HL-60 (cell line): ENCODE data around the gene ADH6.

ENCODE experiments used
- GABPA ChIP-seq: IDR thresholded peaks from 2 replicates; pipeline ENCODE4 v1.6.1; 2012; ENCODE audit warnings: low read depth
- TF ChIP-seq, protein P1 (sequence below): IDR thresholded peaks from one replicate; pipeline ENCODE4 v1.5.1; 2011; ENCODE audit warnings: low read length, control low read depth, inconsistent platforms; ENCODE audit not compliant: insufficient read depth
- TF ChIP-seq, protein P2 (sequence below): IDR thresholded peaks from 2 replicates; pipeline ENCODE4 v1.6.1; 2012; ENCODE audit warnings: low read depth; ENCODE audit not compliant: insufficient replicate concordance

DNA sequence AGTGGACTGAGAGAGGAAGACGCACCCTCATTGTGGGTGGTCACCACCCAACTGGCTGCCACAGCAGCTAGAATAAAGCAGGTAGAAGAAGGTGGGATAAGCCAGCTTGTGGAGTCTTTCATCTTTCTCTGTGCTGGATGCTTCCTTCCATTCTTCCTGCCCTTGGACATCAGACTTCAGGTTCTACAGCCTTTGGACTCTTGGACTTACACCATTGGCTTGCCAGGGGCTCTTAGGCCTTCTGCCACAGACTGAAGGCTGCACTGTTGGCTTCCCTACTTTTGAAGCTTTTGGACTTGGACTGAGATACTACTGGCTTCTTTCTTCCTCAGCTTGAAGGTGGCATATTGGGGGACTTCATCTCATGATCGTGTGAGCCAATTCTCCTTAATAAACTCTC lies 33.5 kb downstream of the ADH6 start:
- TF ChIP-seq, protein P1, sequence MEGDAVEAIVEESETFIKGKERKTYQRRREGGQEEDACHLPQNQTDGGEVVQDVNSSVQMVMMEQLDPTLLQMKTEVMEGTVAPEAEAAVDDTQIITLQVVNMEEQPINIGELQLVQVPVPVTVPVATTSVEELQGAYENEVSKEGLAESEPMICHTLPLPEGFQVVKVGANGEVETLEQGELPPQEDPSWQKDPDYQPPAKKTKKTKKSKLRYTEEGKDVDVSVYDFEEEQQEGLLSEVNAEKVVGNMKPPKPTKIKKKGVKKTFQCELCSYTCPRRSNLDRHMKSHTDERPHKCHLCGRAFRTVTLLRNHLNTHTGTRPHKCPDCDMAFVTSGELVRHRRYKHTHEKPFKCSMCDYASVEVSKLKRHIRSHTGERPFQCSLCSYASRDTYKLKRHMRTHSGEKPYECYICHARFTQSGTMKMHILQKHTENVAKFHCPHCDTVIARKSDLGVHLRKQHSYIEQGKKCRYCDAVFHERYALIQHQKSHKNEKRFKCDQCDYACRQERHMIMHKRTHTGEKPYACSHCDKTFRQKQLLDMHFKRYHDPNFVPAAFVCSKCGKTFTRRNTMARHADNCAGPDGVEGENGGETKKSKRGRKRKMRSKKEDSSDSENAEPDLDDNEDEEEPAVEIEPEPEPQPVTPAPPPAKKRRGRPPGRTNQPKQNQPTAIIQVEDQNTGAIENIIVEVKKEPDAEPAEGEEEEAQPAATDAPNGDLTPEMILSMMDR: no peak
- TF ChIP-seq, protein P2, sequence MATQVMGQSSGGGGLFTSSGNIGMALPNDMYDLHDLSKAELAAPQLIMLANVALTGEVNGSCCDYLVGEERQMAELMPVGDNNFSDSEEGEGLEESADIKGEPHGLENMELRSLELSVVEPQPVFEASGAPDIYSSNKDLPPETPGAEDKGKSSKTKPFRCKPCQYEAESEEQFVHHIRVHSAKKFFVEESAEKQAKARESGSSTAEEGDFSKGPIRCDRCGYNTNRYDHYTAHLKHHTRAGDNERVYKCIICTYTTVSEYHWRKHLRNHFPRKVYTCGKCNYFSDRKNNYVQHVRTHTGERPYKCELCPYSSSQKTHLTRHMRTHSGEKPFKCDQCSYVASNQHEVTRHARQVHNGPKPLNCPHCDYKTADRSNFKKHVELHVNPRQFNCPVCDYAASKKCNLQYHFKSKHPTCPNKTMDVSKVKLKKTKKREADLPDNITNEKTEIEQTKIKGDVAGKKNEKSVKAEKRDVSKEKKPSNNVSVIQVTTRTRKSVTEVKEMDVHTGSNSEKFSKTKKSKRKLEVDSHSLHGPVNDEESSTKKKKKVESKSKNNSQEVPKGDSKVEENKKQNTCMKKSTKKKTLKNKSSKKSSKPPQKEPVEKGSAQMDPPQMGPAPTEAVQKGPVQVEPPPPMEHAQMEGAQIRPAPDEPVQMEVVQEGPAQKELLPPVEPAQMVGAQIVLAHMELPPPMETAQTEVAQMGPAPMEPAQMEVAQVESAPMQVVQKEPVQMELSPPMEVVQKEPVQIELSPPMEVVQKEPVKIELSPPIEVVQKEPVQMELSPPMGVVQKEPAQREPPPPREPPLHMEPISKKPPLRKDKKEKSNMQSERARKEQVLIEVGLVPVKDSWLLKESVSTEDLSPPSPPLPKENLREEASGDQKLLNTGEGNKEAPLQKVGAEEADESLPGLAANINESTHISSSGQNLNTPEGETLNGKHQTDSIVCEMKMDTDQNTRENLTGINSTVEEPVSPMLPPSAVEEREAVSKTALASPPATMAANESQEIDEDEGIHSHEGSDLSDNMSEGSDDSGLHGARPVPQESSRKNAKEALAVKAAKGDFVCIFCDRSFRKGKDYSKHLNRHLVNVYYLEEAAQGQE: no peak
- TF ChIP-seq GABPA: no peak
